ENCODE measurements around the gene CSNK1G1.

Gene CSNK1G1

GRCh38 chr15:64151727-64152506, 204.1 kb downstream of the CSNK1G1 start, which contains the start of gene SNX22:
TSS of gene SNX22 (plus strand) at chr15:64151731. CDS start at chr15:64151776, 45 bp downstream.
- DNase-seq, result no peak

GRCh38 chr15:64149893-64150578, 205.9 kb downstream of the CSNK1G1 start:
- DNase-seq, result no peak

DNA sequence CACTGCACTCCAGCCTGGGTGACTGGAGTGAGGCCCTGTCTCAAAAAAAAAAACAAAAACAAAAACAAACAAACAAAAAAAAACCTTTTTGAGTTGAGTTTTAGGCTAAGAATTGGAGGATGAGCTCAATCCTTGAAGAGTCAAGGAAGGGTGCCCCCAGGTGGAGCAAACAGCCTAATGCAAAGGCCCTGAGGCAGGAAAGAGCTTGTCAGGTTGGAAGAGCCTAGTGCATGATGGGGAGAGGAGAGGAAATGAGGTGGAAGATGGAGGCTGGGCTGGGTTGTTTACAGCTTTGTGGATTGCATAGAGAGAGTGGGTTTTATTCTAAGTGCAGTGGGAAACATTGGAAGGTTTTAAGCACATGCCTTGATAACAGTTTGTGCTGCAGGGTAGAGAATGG, 206.5 kb downstream of the CSNK1G1 start:
- no peak for DNase-seq

DNA sequence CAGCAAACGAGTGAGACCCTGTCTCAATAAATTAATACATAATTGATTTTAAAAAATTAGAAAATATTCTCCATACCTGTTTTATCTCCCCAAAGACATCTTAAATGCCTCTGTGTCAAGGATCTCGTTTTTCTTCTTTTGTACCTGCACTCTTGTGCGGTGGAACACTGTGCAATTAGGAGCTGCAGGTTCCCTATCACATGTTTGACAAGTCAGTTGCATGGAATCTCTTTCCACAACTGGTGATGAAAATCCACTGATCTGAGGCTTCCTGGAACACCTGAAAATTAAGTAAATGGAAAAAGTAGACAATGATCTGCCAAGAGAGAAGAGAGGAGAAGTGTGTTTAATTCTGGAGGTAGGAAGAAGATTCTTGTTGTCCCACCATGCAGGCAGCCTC, 207.4 kb downstream of the CSNK1G1 start:
- no peak for DNase-seq

- DNase-seq, result no peak
Measured at GRCh38 chr15:64148168-64148567, 207.8 kb downstream of the CSNK1G1 start.

DNA sequence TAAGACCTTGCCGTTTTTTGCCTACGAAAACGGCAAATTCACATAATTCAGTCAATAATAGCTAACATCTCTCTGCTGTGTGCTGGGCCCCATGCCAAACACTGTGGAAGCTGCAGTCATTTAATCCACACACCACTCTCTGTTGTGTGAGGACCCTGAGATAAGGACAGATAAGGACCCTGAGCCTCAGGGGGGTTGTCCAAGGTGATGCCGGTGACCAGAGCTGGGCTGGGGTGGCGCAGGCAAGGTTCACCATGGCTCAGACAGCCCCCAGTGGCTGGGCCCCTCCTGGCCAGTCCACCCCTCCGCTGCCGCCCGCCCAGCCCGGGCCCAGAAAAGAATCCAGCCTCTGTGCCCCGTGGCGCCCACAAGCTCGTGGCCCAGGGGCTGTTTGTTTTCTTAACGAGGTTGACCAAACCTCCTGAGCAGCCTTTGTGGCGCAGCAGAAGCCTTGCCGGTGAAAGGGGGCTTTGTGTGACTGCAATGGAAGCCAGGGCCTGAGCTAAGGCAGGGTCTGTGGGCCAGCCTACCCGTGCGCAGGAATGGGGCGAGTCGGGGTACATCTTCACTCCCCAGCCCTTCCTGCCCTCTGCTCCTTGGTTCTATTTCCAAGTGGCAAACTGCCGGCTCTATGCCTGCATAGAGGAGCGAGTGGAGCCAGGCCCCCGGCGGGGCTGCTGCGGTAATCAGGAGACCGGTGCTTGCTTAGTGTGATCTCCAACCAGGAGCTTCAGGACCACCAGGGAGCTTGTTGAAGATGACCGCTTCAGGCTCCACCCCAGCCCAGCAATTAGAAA, 208.9 kb downstream of the CSNK1G1 start:
- no peak for DNase-seq

DNA sequence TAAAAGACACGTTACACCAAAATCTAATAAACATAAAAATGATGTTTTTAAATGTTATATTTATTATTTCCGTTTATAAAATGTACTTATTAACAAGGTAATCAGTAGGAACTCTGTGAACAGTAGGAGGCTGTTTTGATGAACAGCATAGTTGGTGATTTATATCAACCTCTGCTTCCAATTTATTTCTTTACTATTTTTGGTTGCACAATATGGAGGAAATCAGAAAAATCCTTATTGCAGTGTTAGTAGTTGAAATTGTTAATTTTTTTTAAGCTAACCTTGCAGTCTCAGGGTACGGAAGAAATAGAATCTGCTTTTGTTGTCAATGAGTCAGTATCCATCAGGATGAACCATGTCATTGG, 209.5 kb downstream of the CSNK1G1 start:
- no peak for DNase-seq

DNA sequence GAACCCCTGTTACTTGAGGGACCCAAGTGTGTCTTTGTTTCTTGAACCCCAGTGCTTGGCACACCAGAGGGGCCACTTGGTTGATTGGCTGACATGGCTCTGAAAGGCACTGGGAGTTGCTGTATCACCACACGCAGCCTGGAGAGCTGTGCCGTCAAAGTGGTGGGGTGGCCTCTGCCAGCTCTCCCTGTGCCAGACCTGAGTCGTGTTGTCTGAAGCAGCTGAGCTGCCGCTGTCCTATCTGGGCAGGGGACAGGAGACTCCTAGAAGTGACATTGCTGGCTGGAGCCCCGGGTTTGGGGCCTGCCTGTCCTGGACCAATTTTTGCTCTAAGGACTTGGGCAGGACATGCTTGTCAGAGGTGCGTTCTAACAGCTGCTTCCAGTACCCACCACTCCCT, 209.9 kb downstream of the CSNK1G1 start:
- no peak for DNase-seq

DNA sequence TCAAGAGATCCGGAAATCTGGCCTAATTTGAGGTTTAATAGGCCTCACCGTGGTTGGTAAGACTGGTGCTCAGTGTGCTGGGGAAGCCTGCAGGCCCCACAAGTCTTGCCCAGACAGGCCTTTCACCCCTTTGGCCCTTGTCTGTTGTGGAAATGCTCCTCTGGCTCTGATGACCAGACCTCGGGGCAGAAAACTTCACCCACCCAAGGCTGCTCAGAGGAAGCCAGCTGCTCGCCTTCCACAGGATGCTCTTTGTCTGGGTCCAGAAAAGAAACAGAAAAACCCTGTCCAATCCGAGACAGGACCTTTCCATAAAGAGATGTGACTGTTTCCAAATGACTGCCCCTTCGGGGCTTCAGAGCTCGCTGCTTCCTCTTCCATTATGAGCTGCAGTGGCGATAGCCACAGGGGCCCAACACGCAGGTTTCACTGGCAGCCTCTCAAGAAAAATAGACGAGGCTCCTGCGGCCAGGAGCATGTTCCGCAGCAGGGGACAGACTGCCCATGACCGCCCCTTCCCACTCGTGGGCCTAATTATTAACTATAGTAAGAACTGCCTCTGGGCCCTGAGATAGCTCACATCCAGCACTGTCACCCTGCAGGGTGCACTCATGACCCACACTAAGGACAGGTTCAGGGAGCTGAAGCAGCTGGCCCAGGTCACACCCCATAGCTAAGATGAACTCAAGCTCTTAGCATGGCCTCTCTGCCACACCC, 211.2 kb downstream of the CSNK1G1 start:
- DNase-seq, result no peak

DNA sequence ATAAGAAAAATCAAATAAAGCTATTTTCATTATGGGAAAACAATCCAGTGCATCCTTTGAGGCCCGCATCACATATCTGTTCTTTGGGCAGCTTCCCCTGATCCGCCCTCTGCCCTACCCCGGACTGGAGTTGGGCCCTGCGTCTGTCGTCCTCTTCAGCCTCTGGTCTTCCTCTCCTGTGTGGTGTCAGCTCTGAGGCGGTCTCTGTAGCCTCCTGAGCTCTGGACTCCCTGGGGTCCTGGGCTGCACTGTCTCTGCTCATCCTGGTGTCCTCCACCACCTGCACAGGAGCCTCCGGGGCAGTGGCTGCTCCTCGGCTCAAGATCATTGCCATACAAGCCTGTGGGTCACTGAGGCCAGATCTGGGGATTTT, 211.8 kb downstream of the CSNK1G1 start:
- no peak for DNase-seq

GRCh38 chr15:64143276-64143675, 212.7 kb downstream of the CSNK1G1 start:
- no peak for DNase-seq

DNA sequence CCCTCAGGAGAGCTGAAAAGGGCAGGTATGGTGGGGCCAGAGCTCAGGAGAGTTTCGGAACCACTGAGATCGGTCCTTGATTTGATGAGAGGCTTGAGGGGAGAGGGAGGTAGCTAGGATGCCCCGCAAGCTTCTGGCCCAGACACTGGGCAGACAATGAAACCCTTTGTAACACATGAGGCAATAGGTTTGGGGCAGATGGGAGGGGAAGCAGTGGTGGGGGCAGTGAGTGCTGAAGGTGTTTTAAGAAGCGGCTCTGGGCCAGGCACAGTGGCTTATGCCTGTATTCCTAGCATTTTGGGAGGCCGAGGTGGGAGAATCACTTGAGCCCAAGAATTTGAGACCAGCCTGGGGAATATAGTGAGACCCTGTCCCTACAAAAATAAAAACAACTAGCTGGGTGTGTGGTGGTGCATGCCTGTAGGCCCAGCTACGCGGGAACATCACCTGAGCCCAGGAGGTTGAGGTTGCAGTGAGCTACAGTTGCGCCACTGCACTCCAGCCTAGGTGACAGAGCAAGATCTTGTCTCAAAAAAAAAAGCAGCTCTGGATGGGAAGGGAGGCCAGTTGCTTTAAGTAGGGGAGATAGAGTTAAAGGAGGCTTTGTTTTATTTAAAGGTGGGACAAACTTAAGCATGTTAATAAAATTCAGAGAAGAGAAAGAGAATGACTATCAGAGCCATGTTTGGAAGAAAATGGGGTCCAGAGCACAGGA, 214.0 kb downstream of the CSNK1G1 start:
- no peak for DNase-seq

- DNase-seq, result no peak
Measured at GRCh38 chr15:64138331-64138941, 217.5 kb downstream of the CSNK1G1 start.

- no peak for DNase-seq
Measured at GRCh38 chr15:64137226-64137833, 218.6 kb downstream of the CSNK1G1 start.

DNA sequence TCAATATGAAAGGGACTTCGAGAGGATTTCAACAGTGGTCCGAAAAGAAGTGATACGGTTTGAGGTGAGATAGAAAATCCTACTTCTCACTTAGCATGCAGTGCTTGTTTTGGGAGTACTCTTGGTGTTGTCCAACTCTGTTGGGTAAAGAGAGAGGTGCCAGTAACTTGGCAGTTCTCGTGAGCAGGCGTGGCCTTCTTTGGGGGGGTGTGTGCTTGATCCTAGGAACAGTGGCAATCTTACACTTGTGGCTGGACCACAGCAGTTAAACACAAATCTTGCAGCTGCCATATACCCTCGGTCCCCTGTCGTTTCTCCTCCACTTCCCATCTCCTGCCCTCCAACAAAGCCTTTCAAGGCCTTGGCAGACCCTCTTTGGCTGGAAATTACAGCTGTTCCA, 219.6 kb downstream of the CSNK1G1 start:
- DNase-seq, result no peak

DNA sequence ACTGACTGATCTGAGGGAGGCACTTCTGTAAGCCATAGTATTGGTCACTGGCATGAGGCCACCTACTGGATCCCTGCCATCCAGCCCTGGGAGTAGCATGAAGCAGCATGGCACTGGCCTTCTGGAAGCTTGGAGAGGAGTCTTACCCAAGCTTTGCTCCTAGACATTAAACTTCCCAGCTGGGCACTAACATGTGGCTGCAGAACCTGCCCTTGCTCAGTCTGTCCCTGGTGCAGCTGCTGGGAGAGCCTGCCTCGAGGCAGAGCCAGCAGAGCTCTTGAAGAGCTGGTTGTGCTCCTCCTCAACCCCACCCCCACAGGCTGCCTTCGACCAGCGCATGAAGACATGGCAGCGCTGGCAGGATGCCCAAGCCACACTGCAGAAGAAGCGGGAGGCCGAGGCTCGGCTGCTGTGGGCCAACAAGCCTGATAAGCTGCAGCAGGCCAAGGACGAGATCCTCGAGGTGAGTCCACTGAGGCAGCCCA, 221.6 kb downstream of the CSNK1G1 start:
- DNase-seq, result no peak

DNA sequence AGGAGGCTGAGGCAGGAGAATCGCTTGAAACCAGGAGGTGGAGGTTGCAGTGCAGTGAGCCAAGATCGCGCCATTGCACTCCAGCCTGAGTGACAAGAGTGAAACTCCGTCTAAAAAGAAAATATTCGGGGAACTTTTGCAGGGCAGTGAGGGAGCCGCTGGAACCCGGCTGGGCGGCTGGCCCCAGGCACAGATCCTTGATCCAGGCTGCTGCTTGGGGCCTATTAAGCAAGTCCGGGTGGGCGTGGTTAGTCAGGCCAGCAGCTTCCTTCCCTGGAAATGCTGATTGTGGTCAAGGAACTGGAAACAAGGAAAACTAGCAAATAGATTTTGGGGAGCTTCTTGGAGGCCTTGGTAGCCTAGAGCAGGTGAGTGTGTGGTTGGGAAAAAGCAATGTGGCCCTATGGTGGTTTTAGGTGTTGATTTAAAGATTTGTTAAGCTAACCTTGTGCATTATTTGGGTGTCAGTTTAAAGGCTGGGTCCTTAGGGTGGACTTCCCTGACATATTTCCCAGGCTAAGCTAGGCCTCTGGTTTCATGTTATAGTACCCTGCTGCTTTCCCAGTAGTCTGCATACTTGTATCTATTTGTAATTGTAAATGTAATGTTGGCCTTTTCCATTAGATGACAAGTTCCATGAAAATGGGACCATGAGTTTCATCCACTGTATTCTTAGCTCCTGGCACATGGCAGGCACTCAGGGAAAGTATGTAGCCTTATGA, 222.2 kb downstream of the CSNK1G1 start:
- no peak for DNase-seq

- no peak for DNase-seq
Measured at GRCh38 chr15:64132217-64132616, 223.8 kb downstream of the CSNK1G1 start.

GRCh38 chr15:64131547-64131946, 224.4 kb downstream of the CSNK1G1 start:
- DNase-seq, result no peak

DNA sequence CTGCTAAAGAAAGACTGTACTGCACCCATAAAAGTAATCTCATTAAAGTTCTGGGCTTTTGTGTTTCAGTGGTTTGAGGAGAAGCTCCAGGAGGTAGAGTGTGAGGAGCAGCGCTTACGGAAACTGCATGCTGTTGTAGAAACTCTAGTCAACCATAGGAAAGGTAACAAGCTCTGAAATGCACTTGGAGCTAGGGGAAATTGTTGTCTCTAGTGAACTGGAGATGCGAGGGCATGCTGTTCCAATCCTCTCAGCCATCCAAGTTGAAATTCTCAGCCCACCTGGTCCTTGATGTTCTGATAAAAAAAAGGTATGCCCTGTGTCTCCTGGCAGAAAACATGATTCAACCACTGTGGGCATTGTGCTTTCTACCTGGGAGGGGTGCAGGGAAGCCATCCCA, 225.8 kb downstream of the CSNK1G1 start:
- no peak for DNase-seq
